ENCODE data around the gene NUP93.
A peak's percentile ranks its signal among the peaks of the same experiment; 100 is the strongest.
"Not testable (repeated sequence)": the region's sequence is repeated elsewhere in the genome, so short reads cannot be mapped to it uniquely, and the experiment has no call there.

The NUP93 gene

GRCh38 chr16:56709443-56710040, 20.4 kb upstream of the NUP93 start:
- no peak for DNase-seq

- DNase-seq: no peak
These were observed 19.7 kb upstream of the NUP93 start for GRCh38 chr16:56710181-56710737.

GRCh38 chr16:56711862-56712261, 18.1 kb upstream of the NUP93 start:
- DNase-seq: no peak

GRCh38 chr16:56713794-56714193, 16.1 kb upstream of the NUP93 start:
- no peak for DNase-seq

- no peak for DNase-seq
These were observed 14.8 kb upstream of the NUP93 start for GRCh38 chr16:56715126-56715525.

GRCh38 chr16:56716761-56717160, 13.2 kb upstream of the NUP93 start:
- no peak for DNase-seq

GRCh38 chr16:56717532-56717931, 12.4 kb upstream of the NUP93 start:
- not testable (repeated sequence) for DNase-seq

- no peak for DNase-seq
These were observed 7.6 kb upstream of the NUP93 start for GRCh38 chr16:56722200-56722842.

GRCh38 chr16:56724191-56724590, 5.7 kb upstream of the NUP93 start:
- no peak for DNase-seq

- no peak for DNase-seq
These were observed 3.6 kb upstream of the NUP93 start for GRCh38 chr16:56726283-56726682.

GRCh38 chr16:56726926-56727325, 3.0 kb upstream of the NUP93 start:
- no peak for DNase-seq

GRCh38 chr16:56728027-56728426, 1.9 kb upstream of the NUP93 start:
- DNase-seq: no peak

GRCh38 chr16:56728980-56729734, 772 bp upstream of the NUP93 start:
- DNase-seq: no peak

- no peak for DNase-seq
These were observed 2.4 kb downstream of the NUP93 start for GRCh38 chr16:56732366-56732765.

GRCh38 chr16:56732832-56733231, 2.9 kb downstream of the NUP93 start:
- peak; percentile 82 to 91 for DNase-seq

- no peak for DNase-seq
These were observed 4.5 kb downstream of the NUP93 start for GRCh38 chr16:56734429-56734828.

- no peak for DNase-seq
These were observed 6.5 kb downstream of the NUP93 start for GRCh38 chr16:56736476-56736875.

GRCh38 chr16:56737539-56737938, 7.6 kb downstream of the NUP93 start:
- no peak for DNase-seq

- no peak for DNase-seq
These were observed 8.3 kb downstream of the NUP93 start for GRCh38 chr16:56738221-56738620.

- not testable (repeated sequence) for DNase-seq
These were observed 9.4 kb downstream of the NUP93 start for GRCh38 chr16:56739378-56739777.

- DNase-seq: no peak
These were observed 11.5 kb downstream of the NUP93 start for GRCh38 chr16:56741399-56741798.

- DNase-seq: peak; percentile 9 to 17
These were observed 12.4 kb downstream of the NUP93 start for GRCh38 chr16:56742030-56742984.

GRCh38 chr16:56743840-56744239, 13.9 kb downstream of the NUP93 start:
- DNase-seq: no peak
